ENCODE data around the gene YJU2.
"Not testable (repeated sequence)": the region's sequence is repeated elsewhere in the genome, so short reads cannot be mapped to it uniquely, and the experiment has no call there.

YJU2 gene

GRCh38 chr19:4228765-4229178, 18.1 kb upstream of the YJU2 start:
- DNase-seq (ENCODE audit: low spot score) (no peak), FAIRE-seq (no peak)

- no peak for FAIRE-seq
- peak; percentile 54 for DNase-seq (ENCODE audit: low spot score)
Measured at GRCh38 chr19:4229179-4229931, 17.5 kb upstream of the YJU2 start, which contains the start of gene EBI3. Gene EBI3 (plus strand): TSS chr19:4229523. CDS start chr19:4229551, 28 bp downstream.

DNA sequence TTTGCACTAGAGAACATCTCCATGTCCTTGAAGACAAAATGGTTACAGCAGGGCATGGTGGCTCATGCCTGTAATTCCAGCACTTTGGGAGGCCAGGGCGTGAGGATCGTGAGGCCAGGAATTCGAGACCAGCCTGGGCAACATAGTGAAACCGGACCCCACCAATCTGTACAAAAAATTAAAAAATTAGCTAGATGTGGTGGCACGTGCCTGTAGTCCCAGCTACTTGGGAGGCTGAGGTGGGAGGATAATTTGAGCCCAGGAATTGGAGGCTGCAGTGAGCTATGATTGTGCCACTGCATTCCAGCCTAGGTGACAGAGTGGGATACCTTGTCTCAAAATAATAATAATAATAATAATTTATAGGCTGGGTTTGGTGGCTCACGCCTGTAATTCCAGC, 16.6 kb upstream of the YJU2 start:
- FAIRE-seq; DNase-seq (ENCODE audit: low spot score): not testable (repeated sequence)

DNA sequence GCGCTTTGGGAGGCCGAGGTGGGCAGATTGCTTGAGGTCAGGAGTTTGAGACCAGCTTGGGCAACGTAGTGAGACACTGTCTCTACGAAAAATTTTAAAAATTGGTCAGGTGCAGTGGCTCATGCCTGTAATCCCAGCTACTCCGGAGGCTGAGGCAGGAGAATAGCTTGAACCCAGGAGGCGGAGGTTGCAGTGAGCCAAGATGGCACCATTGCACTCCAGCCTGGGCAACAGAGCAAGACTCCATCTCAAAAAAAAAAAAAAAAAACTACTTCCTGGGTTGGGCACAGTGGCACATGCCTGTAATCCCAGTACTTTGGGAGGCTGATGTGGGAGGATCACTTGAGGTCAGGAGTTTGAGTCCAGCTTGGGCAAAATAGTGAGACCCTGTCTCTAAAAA, 15.4 kb upstream of the YJU2 start:
- not testable (repeated sequence) for FAIRE-seq; DNase-seq (ENCODE audit: low spot score)

DNA sequence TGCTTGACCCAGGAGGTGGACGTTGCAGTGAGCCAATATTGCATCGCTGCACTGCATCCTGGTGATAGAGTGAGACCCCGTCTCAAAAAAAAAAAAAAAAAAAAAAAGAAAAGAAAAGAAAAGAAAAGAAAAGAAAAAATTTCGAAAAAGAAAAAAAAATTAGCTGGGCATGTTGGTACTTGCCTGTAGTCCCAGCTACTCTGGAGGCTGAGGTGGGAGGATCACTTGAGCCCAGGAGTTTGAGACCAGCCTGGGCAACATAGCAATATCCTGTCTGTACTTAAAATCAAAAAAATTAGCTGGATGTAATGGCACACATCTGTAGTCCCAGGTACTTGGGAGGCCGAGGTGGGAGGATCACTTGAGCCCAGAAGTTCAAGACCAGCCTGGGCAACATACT, 14.7 kb upstream of the YJU2 start:
- DNase-seq (ENCODE audit: low spot score); FAIRE-seq: not testable (repeated sequence)

GRCh38 chr19:4232614-4233281, 14.1 kb upstream of the YJU2 start:
- no peak for FAIRE-seq
- DNase-seq (ENCODE audit: low spot score), result no peak

DNA sequence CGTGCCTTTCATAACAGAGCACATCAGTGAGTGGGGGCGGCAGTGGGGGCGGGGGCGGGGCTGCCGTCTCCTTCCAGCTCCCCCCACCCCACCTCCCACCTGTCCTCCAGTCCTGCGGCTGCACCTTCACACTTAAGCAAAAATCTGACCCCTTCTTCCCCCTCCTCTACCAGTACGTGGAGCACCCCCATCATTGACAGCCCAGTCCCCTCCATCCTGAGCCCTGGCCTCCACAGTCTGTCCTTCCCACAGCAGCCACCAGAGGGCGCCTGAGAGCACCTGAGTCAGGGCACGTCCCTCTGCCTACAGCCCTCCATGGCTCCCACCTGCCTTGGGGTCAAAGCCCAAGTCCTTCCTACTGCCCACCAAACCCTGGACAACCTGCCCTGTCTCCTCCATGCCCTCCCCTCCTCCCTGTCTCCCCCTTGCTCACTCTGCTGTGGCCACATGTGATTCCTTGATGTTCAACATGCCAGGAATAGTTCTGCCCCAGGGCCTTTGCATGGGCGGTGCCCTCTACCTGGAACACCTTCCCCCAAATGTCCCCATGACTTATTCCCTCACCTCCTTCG, 13.5 kb upstream of the YJU2 start:
- no peak for FAIRE-seq
- DNase-seq (ENCODE audit: low spot score), result peak; percentile 6

- DNase-seq (ENCODE audit: low spot score) (no peak), FAIRE-seq (no peak)
Measured at GRCh38 chr19:4234142-4234861, 12.6 kb upstream of the YJU2 start.

DNA sequence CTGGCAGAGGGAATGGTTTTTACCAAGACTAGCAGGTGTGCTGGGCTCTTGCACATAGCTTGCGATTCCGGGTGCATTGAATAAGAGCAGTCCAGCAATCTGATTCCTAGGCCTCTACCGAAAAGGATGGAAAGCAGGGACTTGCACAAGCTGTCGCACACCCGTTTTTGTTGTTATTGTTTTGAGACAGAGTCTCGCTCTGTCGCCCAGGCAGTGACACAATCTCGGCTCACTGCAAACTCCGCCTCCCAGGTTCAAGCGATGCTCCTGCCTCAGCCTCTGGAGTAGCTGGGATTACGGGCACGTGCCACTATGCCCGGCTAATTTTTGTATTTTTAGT, 12.0 kb upstream of the YJU2 start:
- no peak for FAIRE-seq
- DNase-seq (ENCODE audit: low spot score), result no peak

DNA sequence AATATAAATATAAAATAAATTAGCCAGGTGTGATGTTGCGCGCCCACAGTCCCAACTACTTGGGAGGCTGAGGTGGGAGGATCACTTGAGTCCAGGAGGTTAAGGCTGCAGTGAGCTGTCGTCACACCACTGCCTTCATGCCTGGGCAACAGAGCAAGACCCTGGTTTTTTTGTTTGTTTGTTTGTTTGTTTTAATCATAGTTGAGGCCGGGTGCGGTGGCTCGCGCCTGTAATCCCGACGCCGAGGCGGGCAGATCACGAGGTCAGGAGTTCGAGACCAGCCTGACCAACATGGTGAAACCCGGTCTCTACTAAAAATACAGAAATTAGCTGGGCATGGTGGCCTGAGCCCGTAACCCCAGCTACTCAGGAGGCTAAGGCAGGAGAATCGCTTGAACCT, 9.4 kb upstream of the YJU2 start:
- not testable (repeated sequence) for DNase-seq (ENCODE audit: low spot score); FAIRE-seq

DNA sequence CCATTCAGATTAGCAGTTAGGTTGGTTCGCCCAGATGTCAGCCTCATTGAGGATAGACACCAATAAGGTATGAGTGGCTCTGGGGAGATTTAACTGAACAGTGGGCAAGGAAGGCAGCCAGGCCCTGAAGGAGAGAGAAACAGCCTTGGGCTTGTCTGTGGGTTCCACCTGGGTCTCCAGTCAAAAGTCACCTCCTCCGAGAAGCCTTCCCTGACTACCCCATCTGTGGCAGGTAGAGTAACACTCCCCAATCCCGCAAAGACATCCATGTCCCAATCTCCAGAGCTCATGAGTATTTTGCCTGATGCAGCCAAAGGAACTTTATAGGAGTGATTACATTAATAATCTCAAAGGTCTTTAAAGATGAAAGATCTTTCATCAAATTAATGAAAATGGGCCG, 8.0 kb upstream of the YJU2 start:
- FAIRE-seq (no peak), DNase-seq (ENCODE audit: low spot score) (no peak)

GRCh38 chr19:4241824-4242430, 5.0 kb upstream of the YJU2 start:
- DNase-seq (ENCODE audit: low spot score), result no peak
- no peak for FAIRE-seq

DNA sequence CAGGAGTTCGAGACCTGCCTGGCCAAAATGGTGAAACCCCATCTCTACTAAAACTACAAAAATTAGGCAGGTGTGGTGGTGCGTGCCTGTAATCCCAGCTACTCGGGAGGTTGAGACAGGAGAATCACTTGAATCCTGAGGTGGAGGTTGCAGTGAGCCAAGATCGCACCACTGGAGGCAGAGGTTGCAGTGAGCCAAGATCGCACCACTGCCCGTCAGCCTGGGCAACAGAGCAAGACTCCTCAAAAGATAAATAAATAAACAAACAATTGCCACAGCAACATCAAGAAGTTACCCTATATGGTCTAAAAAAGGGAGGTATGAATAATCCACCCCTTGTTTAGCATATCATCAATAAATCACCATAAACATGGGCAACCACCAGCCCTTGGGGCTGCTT, 942 bp upstream of the YJU2 start:
- not testable (repeated sequence) for FAIRE-seq; DNase-seq (ENCODE audit: low spot score)

DNA sequence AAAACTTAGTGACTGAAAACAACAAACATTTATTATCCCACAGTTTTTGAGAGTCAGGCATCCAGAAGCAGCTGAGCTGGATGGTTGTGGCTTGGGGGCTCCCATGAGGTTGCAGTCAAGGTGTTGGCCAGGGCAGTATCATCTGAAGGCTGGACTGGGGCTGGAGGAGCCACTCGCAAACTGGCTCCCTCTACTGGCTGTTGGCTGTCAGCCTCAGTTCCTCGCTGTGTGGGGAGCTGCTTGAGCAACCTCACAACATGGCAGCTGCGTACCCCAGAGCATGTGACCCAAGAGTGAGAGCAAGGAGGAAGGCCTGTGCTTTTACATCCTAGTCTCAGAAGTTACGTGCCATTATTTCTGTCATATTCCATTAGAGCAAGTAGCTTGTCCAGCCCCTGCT, 9.7 kb downstream of the YJU2 start:
- DNase-seq (ENCODE audit: low spot score), result no peak
- no peak for FAIRE-seq

GRCh38 chr19:4257025-4257424, 10.1 kb downstream of the YJU2 start:
- no peak for DNase-seq (ENCODE audit: low spot score)
- FAIRE-seq, result no peak

DNA sequence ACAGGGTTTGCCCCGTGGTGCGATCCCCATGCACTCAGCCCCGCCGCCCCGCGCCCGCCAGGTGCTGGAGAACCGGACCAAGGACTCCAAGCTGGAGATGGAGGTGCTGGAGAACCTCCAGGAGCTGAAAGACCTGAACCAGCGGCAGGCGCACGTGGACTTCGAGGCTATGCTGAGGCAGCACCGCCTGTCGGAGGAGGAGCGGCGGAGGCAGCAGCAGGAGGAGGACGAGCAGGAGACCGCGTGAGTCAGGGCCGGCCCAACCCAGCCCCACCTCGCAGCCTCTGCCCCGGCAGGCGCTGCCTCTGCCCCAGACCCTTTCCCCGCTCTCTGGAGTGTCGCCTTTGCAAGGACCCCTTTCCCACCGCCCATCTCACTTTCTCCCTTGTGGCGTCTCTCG, 11.3 kb downstream of the YJU2 start:
- FAIRE-seq (no peak), DNase-seq (ENCODE audit: low spot score) (no peak)

DNA sequence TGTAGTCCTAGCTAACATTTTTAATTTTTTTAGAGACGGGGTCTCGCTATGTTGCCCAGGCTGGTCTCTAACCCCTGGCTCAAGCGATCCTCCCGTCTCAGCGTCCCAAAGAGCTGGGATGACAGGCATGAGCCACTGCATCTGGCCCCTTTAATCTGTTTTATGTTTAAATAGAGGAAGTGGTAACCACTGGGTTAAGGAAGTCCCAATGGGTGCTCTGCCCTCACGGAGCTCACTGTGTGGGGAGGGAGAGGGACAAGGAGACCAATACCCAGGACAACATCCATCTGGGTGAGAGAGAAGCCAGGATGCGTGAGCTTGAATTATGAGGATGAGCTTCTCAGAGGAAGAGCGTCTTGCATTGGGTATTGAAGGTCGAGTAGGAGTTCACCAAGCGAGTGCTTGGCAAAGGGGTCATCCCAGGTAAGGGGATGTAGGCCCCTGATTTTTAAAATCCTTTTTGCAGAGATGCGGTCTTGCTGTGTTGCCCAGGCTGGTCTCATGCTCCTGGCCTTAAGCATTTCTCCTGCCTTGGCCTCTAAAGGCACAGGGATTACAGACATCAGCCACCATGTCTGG, 13.8 kb downstream of the YJU2 start:
- DNase-seq (ENCODE audit: low spot score), result no peak
- FAIRE-seq, result no peak

- FAIRE-seq (no peak), DNase-seq (ENCODE audit: low spot score) (no peak)
Measured at GRCh38 chr19:4264812-4265211, 17.9 kb downstream of the YJU2 start.

DNA sequence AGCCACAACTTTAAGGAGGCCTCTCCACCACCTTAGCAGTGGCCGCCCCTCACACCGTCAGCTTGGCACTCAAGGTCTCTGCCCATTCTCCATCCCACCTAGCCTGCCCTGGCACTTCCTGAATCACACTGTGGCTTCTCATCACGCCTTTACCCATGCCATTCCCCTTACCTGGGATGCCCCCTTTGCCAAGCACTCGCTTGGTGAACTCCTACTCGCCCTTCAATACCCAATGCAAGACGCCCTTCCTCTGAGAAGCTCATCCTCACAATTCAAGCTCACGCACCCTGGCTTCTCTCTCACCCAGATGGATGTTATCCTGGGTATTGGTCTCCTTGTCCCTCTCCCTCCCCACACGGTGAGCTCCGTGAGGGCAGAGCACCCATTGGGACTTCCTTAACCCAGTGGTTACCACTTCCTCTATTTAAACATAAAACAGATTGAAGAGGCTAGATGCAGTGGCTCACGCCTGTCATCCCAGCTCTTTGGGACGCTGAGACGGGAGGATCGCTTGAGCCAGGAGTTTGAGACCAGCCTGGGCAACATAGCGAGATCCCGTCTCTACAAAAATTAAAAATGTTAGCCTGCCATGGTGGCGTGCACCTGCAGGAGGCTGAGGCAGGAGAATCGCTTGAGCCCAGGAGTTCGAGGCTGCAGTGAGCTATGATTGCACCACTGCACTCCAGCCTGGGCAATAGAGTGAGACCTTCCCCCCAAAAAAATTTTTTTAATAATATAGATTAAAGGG, 19.5 kb downstream of the YJU2 start:
- no peak for DNase-seq (ENCODE audit: low spot score)
- no peak for FAIRE-seq

- FAIRE-seq (no peak), DNase-seq (ENCODE audit: low spot score) (peak; percentile 61)
Measured at GRCh38 chr19:4267101-4267900, 20.4 kb downstream of the YJU2 start.

Measured in RCC 7860 (cell line).